Stimulated activated CD4-positive, alpha-beta T cell treated with anti-CD3 and anti-CD28 coated beads, TNF-alpha, amount 100 ng/mL, for 48 hours (primary cell): ENCODE measurements around the gene FHOD1.
A peak's percentile ranks its signal among the peaks of the same experiment; 100 is the strongest.

Experiments used
- DNase-seq, 3 donors: peaks; one replicate each; pipeline ENCODE4 v3.0.0-alpha.2; 2020; ENCODE audit warnings: low read depth in 3 of 3

The FHOD1 gene

DNA sequence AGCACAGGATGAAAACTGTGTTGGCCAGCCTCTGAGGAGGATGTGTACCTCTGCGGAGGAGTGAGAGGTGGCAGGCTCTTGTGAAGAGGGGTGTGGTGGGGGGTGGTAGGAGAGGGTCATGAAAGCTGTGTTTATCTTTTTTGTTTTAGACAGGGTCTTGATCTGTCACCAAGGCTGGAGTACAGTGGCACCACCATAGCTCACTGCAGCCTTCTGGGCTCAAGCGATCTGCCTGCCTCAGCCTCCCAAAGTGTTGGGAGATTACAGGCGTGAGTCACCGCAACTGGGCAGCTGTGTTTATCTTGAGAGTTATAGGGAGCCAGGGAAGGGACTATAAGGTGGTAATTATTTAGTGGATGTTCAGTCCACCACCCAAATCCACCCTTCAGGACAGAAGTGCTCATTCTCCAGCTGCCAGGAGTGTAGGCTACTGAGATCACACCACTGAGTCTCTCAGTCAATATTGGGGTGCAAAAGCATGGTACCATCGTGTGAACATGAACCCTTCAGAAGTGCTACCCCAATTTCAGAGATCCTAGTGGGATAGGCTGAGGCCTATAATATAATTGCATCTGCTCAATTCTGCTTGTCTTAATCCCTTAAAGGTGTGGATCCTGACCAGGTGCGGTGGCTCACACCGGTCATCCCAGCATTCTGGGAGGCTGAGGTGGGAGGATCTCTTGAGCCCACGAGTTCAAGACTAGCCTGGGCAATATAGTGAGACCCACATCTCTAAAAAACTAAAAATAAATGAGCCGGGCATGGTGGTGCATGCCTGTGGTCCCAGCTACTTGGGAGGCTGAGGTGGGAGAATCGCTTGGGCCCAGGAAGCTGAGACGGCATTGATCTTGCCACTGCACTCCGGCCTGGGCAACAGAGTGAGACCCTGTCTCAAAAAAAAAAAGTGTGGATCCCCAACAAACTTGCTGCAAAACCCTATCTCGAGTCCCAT, 56.6 kb downstream of the FHOD1 start:
- DNase-seq: no peak

- DNase-seq: no peak
Observed at GRCh38 chr16:67190041-67190440, 57.2 kb downstream of the FHOD1 start, which contains the start of gene EXOC3L1. Gene EXOC3L1, minus strand, starts transcription at chr16:67190136. Its CDS starts 460 bp downstream, at chr16:67189676.

DNA sequence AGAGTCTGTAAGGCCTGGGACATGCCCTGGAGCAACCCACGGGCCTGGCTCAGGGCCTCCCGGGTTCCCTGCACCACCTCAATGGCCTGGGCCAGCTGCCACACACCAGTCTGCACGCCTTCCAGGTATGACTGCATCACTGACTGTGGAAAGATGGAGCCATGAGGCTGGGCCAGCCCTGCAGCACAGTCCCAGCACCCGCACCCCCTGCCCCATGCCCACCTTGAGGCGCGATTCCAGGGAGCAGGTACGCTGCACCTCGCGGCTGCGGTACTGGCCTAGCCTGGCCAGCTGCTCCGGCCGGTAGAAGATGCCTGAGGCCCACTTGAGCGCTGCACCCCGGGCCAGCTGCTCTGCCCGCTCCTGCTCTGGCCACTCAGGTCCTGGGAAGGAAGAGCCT, 58.5 kb downstream of the FHOD1 start:
- DNase-seq: no peak

- DNase-seq: no peak
Observed at GRCh38 chr16:67188323-67188722, 59.0 kb downstream of the FHOD1 start.

DNA sequence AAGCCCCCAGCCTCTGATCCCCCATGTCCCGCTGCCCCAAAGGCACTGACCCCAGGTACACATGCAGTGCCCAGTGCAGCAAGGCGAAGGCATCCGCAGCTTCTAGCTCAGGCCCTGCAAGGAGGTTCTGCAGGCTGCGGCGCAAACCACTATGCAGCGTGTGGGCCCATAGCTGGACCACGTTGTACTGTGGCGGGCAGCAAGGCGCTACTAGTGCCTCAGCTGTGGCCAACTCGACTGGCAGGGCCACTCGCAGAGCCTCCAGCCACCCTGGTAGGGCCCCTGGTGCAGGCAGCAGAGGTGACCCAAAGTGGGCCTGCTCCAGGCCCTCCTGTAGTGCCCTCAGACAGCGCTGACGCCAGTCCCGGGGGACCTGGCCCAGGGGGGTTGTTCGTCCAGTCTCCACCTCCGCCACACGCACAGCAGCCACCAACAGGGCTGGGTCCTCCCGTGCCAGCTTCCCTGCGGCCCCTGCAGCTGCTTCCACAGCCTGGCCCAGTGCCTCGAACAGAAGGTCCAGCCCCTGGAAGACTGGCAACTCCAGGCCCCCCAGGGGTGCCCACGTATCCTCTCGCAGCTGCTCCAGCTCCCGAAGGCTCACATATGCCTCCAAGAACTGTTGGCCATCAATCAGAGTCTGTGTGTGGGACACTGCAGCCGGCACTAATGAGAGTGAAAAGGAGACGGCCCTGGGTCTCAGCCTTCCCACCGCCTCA, 59.9 kb downstream of the FHOD1 start:
- DNase-seq: no peak

DNA sequence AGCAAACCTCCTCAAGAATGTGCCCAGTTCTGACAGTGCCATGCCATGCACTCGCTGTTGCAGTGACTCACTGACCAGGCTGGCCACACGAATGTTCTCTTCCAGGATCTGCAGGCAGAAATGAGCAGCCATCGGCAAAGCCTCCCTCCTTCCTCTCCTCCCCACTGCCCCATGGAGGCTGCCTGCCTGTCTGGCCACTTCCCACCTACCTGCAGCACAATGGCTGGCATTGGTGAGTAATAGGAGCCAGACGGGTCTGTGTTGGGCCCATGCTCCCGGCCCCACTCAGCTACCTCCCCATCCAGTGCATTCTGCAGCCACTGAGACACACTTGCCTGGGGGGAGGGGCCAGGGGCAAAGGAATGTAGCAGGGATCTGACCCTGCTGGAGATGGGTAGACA, 60.7 kb downstream of the FHOD1 start:
- DNase-seq: no peak

DNA sequence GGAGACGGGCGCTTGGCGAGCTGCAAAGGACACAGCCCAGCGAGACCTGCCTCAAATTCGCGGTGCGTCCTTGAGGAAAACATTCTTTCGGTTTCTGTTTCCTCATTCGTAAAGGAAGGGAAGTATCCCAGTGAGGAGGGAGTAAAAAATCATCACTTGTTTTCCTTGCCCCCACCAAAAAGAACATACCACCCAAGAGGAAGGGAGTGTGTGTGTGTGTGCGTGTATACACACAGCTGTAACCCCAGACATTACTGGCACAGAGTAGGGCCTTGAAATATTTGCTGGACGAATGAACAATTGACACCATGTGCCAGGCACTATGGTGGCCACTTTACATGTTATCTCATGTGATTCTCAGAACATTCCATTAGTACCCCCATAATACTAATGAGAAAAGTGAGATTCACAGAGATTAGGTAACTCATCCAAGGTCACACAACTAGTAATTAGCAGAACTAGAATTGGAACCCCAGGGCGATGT, 61.6 kb downstream of the FHOD1 start:
- DNase-seq: no peak

DNA sequence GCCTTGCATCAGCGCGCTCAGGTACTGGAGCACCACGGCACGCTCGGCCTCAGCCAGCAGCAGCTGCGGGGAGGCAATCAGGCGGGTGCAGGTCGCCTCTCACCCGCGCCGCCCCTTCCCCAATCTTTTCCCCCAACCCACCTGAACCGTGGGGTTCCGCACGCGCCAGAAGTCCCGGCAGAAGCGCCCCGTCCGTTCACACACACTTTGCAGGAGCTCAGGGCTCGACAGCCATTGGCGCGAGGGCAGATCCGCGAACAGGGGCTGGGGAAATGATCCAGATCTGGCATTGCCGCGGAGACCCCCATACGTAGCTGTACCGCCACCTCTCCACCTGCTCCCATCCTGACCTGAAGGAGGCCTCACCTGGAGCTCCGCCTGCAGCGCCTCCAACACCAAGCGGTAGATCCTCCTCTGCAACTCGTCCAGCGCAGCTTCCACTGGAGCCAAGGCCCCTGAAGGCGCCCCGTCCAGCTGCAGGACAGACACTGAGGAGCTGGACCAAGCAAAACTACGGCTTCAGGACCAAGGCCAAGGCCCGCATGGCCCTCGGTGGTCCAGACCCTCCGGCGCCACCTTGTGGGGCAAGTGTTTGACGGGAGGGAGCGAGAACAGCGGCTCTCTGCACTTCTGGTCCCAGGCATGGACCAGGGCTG, 62.2 kb downstream of the FHOD1 start:
- peak; percentile 65 to 83 (median 78) for DNase-seq

DNA sequence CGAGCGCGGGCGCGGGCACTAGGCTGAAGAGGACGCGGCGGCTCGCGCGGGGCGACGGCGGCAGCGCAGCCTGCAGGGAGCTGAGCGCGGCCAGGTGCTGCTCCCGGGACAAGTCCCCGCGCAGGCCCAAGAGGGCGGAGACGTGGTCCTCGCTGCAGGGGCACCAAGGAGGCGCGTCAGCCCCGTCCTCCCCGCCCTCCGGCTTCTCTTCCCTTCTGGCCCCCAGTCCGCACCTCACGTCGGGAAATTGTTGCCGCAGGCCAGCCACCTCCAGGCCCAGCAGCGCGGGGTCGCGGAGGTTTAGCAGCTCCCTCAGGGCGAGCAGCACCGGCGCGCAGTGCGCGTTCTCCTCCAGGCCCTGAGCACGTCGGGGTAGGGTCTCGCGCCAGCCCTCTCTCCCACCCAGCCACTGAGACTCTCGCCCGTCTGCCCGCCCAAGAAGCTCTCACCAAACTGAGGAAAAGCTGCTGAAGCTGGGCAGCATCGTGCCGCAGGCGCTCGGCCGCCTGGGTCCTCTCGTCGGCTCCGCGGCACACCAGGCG, 62.8 kb downstream of the FHOD1 start:
- DNase-seq: no peak

DNA sequence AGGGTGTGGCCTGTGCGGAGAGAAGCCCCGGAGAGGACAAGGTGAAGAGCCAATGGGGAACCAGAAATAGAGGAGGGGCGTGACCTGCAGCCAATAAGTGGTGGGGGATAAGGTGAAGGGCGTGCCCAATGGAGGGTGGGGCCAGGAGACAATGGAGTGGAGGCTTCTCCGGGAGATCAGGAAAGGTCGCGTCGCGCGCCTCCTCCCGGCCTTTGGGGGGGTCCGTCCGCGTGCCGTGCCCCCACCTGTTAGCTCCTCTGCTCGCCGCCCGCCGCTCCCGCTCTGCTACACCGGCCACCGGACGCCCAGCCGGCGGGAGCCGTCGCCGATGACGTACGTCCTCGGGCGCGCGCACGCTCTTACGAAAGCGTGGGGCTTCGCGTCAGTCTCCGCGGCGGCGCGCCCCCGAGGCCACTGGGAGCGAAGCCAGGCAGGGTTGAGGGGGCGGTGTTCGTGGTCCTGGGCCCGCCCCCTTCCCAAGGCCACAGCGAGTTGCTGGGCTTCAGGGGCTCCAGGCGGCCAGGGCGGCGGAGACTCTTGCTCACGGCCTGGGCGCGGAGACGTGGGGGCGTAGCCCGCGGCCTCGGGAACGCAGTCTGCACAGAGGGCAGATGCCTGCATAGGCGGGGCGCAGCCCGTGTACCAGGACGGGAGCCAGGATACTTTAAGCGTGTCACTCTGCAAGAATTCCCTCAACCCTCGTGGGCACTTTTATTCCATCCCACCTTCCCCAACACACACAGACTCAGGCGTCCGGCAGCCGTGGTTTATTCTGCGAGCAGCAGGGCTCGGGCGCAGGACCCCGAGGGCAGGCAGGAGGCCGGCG, 63.4 kb downstream of the FHOD1 start, which contains the start of gene MATCAP1:
TSS of gene MATCAP1 (minus strand) at position 337 of the 826 bp plus-strand sequence. CDS start 3,353 bp downstream, outside the sequence.
- DNase-seq: peak; percentile 85 to 95 (median 89)

DNA sequence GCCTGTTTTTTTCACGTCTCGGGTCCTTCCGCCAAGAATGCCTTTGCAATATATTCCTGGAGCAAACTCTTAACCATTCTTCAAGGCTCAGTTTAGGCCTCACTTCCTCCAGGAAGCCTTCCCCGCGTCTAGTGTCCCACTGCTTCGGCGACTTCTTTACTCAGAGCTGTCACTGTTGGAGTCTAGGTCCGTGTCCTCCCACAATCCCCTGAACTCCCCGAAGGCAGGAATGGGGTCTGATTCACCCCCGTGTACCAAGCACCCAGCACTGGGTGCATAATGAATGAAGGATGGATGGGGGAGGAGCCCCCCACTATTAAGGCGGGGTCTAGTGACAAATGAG, 64.0 kb downstream of the FHOD1 start:
- no peak for DNase-seq

DNA sequence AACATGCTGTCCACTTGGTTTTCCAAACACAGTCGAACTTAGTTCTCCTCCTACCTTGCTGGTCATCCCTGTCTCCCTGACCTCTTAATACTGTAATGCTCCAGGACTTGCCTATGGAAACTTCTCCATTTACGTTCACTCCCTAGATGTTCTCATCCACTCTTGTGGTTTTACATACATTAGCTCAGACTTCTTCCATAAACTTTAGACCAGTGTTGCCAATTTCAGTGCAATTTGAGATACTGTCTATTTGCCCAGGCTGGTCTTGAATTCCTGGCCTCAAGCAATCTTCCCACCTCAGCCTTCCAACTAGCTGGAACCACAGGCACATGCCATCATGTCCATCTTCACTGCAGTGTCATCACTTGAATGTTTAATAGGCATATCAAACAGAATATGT, 65.0 kb downstream of the FHOD1 start:
- DNase-seq: no peak

DNA sequence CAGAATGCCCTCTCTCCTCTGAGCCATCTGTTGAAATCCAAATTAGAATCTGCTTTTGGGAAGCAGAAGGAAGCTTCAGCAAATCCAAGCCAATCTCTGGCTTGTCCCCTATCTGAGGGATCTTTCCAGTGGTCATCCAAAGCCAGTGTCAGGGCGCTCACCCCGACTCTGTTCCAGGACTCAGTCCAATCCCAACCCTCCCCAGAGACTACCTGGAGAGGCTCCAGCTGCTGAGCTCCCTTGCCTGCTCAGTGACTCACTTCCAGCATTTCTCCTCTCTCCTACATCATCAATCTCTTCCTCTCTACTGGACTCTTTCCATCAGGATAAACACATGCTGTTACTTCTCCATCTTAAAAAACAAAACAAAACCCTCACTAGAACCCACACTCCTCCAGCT, 65.9 kb downstream of the FHOD1 start:
- DNase-seq: no peak

- no peak for DNase-seq
Observed at GRCh38 chr16:67180166-67180565, 67.1 kb downstream of the FHOD1 start.

- no peak for DNase-seq
Observed at GRCh38 chr16:67179421-67180080, 67.7 kb downstream of the FHOD1 start.
